KMS-11 (cell line): ENCODE measurements around the gene RNASE9.

Experiments used
- H2AFZ ChIP-seq: fragments of 200-600 bp; sonication (generic); 2 replicates; pipeline ENCODE4 v1.6.1; 2016; ENCODE audit warnings: antibody characterized with exemption, mixed run types, low read depth
- H3K27ac ChIP-seq: fragments of 200-600 bp; sonication (generic); 2 replicates; pipeline ENCODE4 v1.6.1; 2016; ENCODE audit warnings: mild to moderate bottlenecking, mixed run types
- H3K27me3 ChIP-seq: fragments of 200-600 bp; sonication (generic); 2 replicates; pipeline ENCODE4 v1.6.1; 2017; ENCODE audit warnings: mild to moderate bottlenecking, low read depth, mixed run types, moderate library complexity; ENCODE audit not compliant: insufficient read depth
- H3K36me3 ChIP-seq: fragments of 200-600 bp; sonication (generic); 2 replicates; pipeline ENCODE4 v1.6.1; 2017; ENCODE audit warnings: mild to moderate bottlenecking, mixed run types; ENCODE audit not compliant: insufficient read depth
- H3K4me1 ChIP-seq: fragments of 200-600 bp; sonication (generic); 2 replicates; pipeline ENCODE4 v1.6.1; 2016; ENCODE audit warnings: mild to moderate bottlenecking, low read depth, mixed run types; ENCODE audit not compliant: poor library complexity, severe bottlenecking
- H3K4me2 ChIP-seq: fragments of 200-600 bp; sonication (generic); 2 replicates; pipeline ENCODE4 v1.7.0; 2016; ENCODE audit warnings: mild to moderate bottlenecking, mixed run types
- H3K4me3 ChIP-seq: fragments of 200-600 bp; sonication (generic); IDR thresholded peaks from 2 replicates; pipeline ENCODE4 v1.6.1; 2017; ENCODE audit warnings: low read depth, low read length, mixed read lengths; ENCODE audit not compliant: insufficient read depth
- H3K79me2 ChIP-seq: fragments of 200-600 bp; sonication (generic); 2 replicates; pipeline ENCODE4 v1.6.1; 2016; ENCODE audit warnings: low read depth, mixed run types; ENCODE audit not compliant: insufficient read depth
- H3K9ac ChIP-seq: fragments of 200-600 bp; sonication (generic); 2 replicates; pipeline ENCODE4 v1.6.1; 2016; ENCODE audit warnings: mild to moderate bottlenecking, mixed run types
- H4K20me1 ChIP-seq: fragments of 200-600 bp; sonication (generic); 2 replicates; pipeline ENCODE4 v1.6.1; 2016; ENCODE audit warnings: mild to moderate bottlenecking, mixed run types; ENCODE audit not compliant: insufficient read depth
- CTCF ChIP-seq: fragments of 200-600 bp; sonication (generic); conservative IDR thresholded peaks from 2 replicates; pipeline ENCODE4 v1.6.1; 2017; ENCODE audit warnings: low read depth, mild to moderate bottlenecking, antibody characterized with exemption, low read length, moderate library complexity, mixed read lengths

The RNASE9 gene

GRCh38 chr14:20553024-20553423 is 7.8 kb downstream of the RNASE9 start:
- Histone ChIP-seq H4K20me1 (no peaks in the 10 kb centered on the region), H3K79me2 (no peaks in the 10 kb centered on the region), H3K9ac (no peak overlapping the region), H2AFZ (no peak overlapping the region), H3K27me3 (no peaks in the 10 kb centered on the region), H3K4me3 (no peak overlapping the region), H3K36me3 (no peaks in the 10 kb centered on the region), H3K4me2 (no peak overlapping the region), H3K4me1 (no peaks in the 10 kb centered on the region), H3K27ac (no peak overlapping the region)
- TF ChIP-seq CTCF: no peak

GRCh38 chr14:20551606-20552005 is 9.2 kb downstream of the RNASE9 start:
- H3K27ac ChIP-seq: no peak overlapping the region
- no peaks in the 10 kb centered on the region for H4K20me1 ChIP-seq
- H3K36me3 ChIP-seq: no peaks in the 10 kb centered on the region
- no peaks in the 10 kb centered on the region for H3K4me1 ChIP-seq
- no peak overlapping the region for H2AFZ ChIP-seq
- no peak overlapping the region for H3K9ac ChIP-seq
- no peak overlapping the region for H3K4me3 ChIP-seq
- TF ChIP-seq CTCF: no peak
- no peak overlapping the region for H3K4me2 ChIP-seq
- H3K27me3 ChIP-seq: no peaks in the 10 kb centered on the region
- H3K79me2 ChIP-seq: no peaks in the 10 kb centered on the region

GRCh38 chr14:20550926-20551325 is 9.9 kb downstream of the RNASE9 start:
- no peaks in the 10 kb centered on the region for H3K36me3 ChIP-seq
- no peak overlapping the region for H3K27ac ChIP-seq

GRCh38 chr14:20548414-20549158 is 12.3 kb downstream of the RNASE9 start:
- H2AFZ ChIP-seq: no peak overlapping the region

More at GRCh38 chr14:20550926-20551325, 9.9 kb downstream of the RNASE9 start:
- no peak for TF ChIP-seq CTCF
- Histone ChIP-seq H3K27me3 (no peaks in the 10 kb centered on the region), H2AFZ (no peak overlapping the region), H3K79me2 (no peaks in the 10 kb centered on the region), H3K4me1 (no peaks in the 10 kb centered on the region), H3K4me2 (no peak overlapping the region), H3K4me3 (no peak overlapping the region), H4K20me1 (no peaks in the 10 kb centered on the region), H3K9ac (no peak overlapping the region)

More at GRCh38 chr14:20548414-20549158, 12.3 kb downstream of the RNASE9 start:
- no peak for TF ChIP-seq CTCF
- Histone ChIP-seq H3K9ac (no peak overlapping the region), H3K27me3 (no peaks in the 10 kb centered on the region), H3K79me2 (no peaks in the 10 kb centered on the region), H4K20me1 (no peaks in the 10 kb centered on the region), H3K4me3 (no peak overlapping the region), H3K27ac (no peak overlapping the region), H3K4me1 (no peaks in the 10 kb centered on the region), H3K36me3 (no peaks in the 10 kb centered on the region), H3K4me2 (no peak overlapping the region)
